ENCODE measurements around the gene ARHGEF10L. TPM values are rescaled to one million over a fixed set of nuclear protein-coding genes. Genes with fewer than 3 reads are reported as not detected.

The ARHGEF10L gene
- total RNA-seq, 1 experiment from 2014 or later = 6.4 TPM

DNA sequence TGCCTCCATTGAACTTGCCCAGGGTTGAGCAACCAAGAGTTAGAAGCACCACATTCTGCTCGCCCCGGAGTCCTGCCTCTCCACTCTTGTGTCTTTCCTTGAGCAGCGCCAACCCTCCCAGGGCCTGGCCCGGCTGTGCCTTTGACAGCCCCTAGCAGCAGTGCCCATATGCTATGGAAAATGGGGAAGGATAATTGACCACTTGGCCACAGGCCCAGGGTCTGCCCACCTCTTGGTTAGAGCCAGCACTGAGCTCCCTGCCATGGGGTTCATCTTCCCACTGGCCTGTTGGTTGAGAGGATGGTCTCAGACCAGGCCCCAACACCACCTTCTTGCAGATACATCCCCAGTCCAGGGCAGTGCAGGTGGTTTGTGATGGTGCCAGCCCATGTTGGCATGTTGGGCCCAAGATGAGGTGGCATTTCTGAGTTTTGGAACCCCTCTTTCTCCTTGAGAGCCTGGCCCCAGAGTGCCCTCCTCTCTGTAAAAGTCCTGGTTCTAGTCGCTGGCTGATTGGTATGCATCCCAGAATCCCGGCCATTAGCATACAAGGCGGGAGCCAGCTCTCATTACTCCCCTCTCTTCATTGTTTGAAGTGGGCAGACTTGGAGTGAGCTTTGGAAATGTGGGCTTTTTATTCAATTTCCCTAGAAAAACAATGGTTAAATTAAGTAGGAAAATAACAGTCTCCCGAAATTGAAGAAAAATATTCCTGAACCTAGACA lies 7.6 kb downstream of the ARHGEF10L start:
- no peak for DNase-seq (ENCODE audit: low read depth)

DNA sequence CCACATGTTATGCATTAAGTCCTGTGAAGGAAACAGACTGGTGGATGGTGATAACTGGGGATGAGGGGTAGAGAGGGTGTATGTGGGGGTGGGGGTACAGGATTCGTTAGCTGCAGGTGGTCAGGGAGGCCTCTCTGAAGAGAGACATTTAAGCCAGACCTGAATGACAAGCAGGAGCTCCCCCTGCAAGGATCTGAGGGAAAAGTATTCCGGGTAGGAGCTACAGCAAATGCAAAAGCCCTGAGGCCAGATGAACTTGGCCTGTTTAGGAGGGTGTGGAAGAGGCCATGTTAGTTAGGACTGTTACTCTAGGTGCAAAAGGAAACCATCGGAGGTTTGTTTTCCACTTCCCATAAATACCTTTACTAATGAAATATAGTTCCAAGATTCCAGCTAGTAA lies 9.9 kb downstream of the ARHGEF10L start:
- no peak for DNase-seq (ENCODE audit: low read depth)

DNA sequence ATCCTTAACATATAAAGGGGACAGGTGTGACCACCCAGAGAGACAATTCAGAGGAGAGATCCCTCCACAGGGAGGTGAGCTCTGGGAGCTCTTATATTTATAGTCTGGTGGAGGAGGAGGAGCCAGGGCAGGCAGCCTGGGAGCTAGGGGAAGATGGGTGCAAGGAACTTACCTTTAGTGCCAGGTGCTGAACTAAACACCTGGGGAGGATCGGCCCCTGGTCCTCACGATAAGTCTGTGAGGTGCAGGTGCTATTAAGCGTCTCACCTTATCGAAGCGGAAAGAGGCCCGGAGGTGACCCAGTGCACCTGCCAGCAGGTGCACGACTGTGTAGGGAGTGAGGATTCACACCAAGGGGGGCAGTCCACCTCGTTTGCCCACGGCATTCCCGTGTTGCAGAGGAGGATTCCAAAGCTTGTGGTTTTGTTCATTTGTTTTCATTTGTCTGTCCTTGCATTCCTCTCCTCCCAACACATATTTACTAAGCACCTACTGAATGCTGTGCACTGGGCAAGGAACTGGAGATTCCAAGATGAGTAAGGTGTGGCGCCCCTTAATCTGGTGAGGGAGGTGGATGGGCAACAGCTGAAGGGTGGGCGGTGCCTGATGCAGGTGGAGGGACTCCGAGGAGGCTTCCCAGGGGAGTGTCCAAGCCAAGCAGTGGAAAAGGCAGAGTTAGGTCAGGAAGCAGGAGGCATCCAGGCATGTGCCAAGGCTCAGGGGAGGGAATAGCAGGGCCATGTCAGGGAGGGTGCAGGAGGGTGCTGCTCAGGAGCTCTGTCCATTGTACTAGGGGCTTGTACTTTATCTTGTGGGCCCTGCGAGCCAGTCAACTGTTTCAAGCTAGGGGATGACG lies 11.5 kb downstream of the ARHGEF10L start:
- no peak for DNase-seq (ENCODE audit: low read depth)

DNA sequence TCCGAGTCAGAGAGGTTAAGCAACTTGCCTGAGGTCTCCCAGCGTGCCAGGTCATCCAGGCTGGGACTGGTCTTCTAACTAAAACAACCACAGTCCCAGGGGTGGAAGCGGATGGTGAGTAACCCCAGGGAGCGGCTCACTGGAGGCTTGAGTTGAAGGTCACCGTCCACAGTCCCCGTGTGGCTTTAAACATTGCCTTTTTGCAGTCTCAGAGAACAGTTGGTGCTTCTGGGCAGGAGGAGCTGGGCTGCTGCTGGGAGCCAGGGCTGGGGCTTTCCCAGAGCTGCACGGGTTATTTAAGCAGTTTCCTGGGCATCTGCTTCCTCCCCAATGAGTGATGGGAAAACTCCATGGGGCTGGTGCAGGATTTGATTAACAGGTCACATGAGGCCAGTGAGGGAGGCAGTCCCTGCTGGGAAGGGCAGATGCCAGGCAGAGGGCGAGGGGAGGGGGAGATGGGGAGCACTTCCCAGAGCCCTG lies 12.3 kb downstream of the ARHGEF10L start:
- DNase-seq (ENCODE audit: low read depth) = peak; percentile 79

DNA sequence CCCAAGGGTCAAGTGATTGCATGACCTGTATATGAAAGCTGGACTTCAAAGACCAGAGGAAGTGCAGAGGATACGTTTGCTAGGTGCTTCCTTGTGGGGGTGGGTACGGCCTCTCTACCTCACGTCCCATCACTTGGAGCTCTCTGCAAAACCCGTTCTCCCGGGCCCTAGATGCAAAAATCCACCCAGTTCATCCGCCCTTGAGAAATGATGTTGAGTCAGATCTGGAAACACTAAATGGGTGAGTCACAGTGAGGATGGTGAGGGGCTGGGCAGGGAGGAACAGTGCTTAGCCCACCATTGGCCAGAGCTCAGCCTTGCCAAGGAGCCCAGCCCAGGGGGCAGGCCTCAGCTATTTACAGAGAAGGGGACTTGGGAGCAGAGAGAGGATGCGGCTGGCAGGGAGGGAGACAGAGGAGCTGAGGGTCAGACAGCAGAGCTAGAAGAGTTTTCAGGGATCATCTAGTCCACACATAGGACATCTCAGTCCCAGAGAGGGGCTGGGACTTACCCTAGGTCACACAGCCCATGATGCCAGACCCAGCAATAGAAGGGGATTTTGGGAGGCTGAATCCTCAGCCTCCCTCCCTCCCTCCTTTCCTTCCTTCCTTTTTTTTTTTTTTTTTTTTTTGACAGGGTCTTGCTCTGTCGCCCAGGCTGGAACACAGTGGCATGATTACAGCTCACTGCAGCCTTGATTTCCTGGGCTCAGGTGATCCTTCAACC lies 14.6 kb downstream of the ARHGEF10L start:
- DNase-seq (ENCODE audit: low read depth) = peak; percentile 98

DNA sequence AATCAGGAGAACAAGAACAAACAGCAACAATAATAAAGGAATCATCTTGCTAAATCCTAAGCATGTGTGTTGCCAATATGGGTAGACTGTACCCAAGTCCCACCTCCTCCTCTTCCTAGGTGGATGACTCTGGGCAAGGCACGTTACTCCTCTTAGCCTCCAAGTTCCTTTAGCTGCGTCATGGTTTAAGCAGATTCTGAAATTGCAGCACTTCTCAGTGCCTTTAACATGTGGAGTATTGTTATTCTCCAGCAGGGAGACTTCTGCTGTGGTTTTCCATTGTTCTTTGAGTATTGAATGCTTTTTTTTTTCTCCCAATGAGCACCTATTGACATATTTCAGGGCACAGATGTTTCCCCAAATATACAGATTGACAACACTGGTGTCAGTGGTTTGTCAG lies 15.5 kb downstream of the ARHGEF10L start:
- DNase-seq (ENCODE audit: low read depth) = no peak

DNA sequence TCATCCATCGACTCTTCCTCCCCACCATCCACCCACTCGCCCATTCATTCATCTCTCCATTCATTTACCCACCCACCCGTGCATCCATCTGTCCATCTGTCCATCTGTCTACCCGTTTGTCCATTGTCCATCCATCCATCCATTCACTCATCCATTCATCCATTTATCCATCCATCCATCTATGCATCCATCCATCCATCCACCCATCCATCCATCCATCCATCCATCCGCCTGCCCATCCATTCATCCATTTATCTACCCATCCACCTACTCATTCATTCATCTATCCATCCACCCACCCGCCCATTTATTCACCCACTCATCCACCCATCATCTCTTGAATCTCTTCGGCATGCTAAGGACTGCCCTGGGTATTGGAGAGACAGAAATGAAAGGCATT lies 18.5 kb downstream of the ARHGEF10L start:
- no peak for DNase-seq (ENCODE audit: low read depth)

DNA sequence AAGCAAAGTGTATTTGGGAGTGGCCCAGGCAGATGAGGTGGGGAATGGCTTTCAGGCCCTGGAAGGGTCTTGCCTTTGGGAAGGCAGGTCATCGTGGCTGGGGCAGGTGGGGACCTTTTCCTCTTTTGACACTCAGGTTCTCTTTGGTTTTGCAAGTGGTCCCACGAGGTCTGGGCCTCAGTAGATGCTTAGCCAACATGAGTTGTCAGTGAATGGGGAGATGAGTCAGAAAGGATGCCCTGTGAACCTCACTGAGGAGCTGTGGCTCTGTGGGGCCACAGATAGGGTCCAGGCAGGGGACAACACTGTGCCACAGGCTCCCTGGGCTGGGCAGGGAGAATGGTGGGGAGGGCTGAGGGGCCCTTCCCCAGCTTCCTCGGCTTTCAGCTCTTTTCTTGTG lies 19.0 kb downstream of the ARHGEF10L start:
- DNase-seq (ENCODE audit: low read depth) = no peak

DNA sequence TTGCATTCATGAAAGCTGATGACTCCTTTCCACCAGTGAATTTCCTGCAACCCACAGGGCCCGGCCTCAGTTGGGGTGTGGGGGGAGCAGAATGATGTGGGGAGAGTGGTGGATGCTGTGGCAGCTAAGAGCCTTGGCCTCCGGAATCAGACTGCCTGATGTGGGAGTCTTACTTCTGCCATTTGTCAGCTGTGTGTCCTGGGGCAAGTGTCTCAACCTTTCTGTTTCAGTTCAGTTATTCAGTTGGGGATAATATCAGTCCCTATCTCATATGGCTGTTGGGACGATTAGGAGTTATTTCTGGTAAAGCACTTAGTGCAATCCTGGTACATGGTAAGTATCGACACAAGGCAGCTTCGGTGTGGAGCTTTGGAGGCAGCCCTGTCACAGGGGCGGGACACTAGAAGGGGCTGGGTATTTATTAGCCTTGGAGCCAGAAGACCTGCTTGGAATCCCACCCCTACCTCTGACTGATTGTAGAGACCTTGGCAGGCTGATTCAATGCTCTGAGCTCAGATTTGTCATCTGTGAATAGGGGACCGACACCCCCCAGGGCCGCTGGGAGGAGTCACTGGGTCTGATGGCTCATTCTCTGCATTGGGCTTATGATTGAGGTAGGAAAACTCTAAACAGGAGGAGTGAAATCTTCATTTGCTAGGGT lies 19.6 kb downstream of the ARHGEF10L start:
- no peak for DNase-seq (ENCODE audit: low read depth)

DNA sequence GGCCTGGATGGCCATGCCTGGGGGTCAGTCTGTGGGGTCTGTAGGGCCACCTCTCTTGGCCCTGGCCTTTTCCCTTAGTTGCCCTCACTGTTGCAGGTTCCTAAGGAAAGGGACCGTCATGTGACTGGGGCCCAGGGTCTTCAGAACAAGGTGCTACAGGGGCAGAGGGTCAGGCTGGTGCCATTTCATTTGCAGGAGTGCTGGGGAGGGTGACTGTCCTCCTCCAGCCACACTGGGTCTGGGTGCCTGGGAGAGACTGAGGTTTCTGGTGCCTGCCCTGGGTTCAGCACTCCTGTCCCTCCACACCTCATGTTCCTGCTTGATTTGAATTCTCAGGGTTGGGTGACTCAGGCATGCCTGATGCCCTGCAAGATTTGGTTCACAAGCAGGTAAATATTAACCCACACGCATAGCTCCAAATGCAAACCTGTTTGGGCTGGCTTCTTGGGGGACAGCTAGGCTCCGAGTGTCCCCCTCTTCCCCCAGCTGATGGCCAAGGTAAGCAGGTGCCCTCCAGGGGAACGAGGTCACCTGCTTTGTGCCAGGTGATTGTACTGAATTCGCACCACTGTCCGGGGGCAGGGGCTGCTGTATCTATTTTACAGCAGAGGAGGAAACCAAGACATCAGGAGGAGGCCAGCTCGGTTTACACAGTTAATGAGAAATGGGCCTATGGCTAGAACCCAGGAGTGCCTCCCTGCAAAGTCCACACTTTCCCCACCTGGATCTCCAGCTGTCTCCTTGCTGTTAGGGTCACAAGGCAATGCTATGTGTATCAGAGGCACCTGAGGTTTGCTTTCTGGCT lies 20.3 kb downstream of the ARHGEF10L start:
- DNase-seq (ENCODE audit: low read depth) = no peak

DNA sequence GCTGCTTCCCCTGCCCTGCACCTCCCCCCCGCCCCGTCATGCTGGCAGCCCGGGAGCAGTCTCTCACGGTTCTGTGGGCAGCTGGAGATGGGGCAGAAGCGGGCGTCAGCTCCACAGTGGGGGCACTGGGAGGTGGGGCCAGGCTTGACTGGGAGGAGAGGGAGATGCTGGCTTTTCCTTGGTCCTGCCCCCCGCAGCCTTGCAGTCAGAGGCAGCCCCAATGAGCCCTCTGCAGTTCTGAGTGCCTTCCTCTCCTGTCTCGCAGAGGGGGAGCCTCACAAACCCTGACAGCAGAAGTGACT lies 21.7 kb downstream of the ARHGEF10L start:
- DNase-seq (ENCODE audit: low read depth) = peak; percentile 46

DNA sequence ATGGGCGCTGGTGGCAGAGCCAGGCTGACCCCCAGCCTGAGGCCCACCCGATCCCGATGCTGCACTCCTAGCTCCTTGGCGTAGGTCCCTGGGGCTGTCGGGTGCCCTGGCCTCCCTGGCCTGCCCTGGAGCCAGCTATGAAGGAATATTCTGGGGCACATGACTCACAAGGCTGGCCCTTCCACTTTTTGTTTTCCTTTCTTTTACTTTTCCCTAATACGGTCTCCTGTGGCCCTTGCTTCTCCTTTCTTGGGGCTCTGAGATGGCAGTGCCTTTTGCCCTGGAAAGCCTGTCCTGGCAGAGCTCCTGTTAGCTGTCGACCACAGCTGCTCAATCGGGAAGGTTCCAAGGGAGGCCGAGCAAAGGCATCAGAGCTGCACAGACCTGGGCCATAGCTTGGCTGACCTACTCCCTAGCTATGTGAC lies 22.1 kb downstream of the ARHGEF10L start:
- peak; percentile 34 for DNase-seq (ENCODE audit: low read depth)

DNA sequence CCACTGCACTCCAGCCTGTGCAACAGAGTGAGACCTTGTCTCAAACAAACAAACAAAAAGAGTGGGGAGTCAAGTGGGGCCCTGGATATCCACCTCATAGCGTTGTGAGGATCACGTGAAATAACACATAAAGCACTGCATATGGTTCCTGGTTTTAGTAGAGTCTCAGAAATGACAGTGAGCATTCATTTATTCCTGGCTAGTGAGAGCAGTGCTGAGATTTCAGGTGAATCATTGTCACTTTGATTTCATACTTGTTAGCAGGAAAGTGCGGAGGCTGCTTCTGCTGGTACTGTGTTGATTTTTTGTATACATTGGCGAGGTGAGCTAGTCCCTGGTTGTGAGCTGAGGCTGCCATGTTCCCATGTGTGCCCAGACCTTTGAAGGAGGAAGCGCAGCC lies 22.9 kb downstream of the ARHGEF10L start:
- no peak for DNase-seq (ENCODE audit: low read depth)

DNA sequence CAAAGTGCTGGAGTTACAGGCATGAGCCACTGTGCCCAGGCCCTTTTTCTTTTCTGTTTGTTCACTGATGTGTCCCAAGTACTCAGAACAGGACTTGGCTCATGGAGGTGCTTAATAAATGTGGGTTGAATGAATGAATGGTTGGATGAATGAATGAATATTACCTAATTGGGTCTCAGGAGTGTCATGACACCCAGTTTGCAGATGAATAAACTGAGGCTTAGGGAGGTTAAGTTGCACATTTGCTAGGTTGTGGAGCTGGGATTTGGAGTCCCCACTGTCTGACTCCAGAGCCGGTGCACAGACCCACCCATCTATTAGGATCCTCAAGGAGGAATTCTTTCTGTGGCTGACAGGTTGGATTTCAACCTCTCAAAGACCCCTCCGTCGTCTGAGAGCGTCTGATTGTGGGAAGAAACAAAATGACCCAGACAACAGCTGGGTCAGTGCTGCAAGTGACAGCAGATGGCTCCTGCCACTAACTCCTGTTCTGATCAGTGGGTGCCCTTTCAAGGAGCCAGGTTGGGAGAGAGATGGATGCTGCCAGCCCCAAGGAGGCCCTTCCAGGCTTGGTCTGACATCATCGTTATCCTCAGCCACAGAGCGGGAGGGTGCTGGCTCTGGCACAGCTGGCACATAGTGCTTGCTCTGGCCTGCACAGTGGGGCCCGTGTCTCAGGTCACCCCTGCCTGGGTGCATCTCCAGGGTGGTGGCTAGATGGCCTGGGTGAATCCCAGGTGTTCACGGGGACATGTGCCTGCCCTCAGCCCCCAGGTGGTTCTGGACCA lies 24.2 kb downstream of the ARHGEF10L start:
- DNase-seq (ENCODE audit: low read depth) = no peak

DNA sequence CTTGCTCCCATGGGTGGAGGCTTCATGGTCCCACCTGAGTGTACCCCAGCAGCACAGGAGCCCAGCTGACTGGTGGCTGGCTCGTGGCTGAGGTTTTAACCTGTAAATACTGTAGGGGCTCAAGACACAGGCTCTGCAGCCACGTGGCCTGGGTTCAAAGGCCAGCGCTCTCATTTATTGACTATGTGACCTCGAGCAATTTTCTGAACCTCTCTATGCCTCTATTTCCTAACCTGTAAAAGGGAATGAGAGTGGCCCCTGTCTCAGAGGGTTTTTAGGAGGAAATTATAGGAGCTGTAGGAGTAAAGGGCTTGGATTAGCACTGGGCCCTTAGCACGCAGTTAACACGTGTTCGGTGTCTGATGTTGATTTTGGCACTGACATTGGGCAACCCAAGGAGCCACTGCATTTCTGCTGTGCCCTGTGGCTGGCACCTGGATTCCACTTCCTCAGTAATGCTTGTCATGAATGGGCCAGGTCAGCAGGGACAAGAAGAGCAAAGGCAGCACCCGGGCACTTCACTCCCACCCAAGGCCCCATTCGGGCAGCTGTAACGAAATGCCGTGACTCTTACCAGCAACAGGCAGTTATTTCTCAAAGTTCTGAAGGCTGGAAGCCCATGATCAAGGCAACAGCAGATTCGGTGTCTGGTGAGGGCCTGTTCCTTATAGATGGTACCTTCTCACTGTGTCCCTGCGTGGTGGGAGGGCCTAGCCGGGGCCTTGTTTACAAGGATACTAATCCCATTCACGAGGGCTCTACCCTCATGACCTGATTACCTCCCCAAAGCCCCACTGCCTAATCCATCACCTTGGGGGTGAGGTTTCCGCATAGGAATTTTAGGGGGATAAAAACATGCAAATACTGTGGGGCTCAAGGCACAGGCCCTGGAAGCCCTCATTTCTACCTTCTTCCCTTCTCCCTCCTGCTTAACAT lies 25.2 kb downstream of the ARHGEF10L start:
- no peak for DNase-seq (ENCODE audit: low read depth)

DNA sequence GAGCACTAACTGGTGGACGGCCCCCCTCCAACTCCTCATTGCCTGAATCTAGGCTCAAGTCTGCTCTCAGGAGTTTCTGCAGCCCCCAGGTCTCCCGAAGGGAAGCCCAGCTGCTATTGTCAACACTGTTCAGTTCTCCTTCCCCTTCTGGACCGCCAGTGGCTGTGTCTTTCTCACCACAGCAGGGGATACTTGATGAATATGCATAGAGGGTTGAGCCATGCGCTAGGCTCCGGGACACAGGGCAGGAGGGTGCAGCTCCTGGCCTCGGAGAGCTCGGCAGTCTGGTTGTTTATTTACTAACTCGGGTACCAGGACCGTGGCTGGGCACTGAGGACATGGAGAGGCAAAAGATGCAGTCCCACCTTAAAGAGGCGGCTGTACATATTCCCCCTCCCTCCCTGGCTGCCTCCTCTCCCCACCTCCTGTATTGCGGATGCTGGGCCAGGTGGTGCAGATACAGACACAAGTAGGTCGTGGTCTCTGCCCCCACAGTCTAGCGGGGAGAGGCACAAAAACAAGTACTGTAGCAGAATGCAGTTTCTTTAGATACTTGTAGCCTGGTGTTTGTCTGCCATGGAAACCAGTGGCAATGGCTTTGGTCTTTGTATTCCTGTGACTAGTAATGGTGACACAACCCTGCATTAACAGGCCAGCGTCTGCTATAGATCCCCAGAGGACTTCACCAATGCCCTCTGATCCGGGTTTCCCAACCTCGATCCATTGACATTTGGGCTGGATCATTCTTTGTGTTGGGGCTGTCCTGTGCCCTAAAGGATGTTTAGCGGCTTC lies 26.2 kb downstream of the ARHGEF10L start:
- DNase-seq (ENCODE audit: low read depth) = no peak

DNA sequence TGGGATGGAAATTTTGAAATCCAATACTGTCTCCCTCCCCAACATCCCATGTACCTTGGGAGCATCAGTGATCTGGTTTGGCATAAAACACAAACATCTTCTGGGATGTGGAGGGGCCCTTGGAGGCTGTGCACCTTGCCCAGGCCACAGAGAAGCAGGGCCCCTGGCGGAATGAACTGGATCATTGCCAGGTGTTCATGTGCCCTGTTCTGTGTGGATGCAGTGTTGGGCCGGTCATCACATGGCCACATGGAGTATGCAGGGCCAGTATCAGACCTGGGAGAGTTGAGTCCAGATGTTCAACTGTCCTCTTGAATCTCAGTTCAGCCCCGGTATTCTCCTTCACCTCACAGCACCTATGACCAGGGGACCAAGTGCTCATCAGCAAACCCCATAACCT lies 26.9 kb downstream of the ARHGEF10L start:
- DNase-seq (ENCODE audit: low read depth) = no peak

DNA sequence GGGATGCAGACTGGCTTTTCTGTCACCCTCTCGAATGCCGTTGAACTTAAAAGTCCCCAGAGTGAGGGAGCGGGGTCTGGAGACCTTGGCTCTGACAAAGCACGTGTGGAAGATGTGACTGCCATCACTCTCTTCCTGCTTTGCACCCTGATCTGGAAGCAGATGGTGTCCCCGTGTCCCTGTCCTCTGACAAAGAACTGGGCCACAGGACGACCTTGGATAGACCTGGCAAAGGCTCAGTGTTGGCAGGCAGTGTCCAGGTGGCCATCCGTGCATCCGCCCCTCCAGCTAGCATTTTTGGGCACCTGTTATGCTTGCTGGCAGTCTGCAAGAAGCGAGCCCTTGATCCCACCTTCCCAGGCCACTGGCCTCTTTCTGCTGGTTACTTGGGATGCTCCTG lies 27.4 kb downstream of the ARHGEF10L start:
- DNase-seq (ENCODE audit: low read depth) = no peak
